GM18861 (cell line): ENCODE results near the gene MAP1B.

Experiments used
- ATAC-seq: cut with Tn5 transposase; IDR thresholded peaks from one replicate; pipeline ENCODE4 v1.9.1; 2021; ENCODE audit not compliant: unreplicated experiment

Gene MAP1B

DNA sequence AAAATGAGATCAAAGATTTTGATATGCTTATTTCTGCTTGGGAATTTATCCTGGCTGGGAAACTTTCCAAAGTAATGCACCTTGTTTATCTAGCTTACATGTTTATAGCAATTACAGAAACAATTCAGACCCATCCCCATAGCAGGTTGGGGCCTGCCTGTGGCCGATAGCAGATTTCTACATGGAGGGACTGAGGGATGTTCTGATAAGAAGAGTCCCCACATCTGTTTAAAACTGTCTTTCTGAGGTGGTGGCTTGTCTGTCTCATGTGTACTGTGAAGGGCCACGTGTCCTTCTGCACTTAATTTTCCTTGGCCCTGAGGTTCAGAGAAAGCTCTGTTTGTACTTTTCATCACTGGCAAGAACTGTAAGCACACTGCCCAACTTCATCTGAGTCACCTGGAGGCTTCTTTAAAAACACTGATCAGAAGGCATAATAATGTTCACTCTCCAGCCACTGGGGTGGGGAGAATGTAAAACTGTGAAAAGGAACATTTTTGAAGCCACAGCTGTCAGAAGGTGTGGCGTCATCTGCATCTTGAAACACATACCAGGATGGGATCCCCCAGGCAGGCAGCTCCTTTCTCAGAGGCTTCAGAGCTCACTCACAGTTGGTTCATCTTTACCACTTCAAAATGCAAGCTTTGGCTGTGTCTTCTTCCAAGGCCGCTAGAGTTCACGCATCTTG, 80.3 kb downstream of the MAP1B start:
- ATAC-seq, result no peak

DNA sequence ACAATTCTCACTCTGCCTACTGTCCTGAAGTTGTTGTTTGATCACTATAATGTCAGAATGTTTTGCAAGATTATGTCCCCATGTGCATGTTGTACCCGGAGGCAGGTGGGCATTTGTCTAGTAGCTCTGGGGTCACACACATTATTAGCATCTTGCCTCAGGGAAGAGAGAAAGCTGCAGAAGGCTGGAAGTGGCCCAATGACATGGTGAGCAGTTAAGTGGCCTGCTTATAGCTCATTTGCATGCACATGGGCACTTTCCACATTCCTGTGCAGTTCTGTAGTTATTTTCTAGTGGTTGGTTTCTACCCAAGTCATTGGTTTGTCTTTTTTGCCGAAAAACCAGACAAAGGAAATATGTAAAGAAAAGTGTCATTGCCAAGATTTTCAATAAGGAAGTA, 80.9 kb downstream of the MAP1B start:
- no peak for ATAC-seq

- no peak for ATAC-seq
Measured at GRCh38 chr5:72189146-72189545, 81.9 kb downstream of the MAP1B start.

- no peak for ATAC-seq
Measured at GRCh38 chr5:72191404-72191803, 84.1 kb downstream of the MAP1B start.

DNA sequence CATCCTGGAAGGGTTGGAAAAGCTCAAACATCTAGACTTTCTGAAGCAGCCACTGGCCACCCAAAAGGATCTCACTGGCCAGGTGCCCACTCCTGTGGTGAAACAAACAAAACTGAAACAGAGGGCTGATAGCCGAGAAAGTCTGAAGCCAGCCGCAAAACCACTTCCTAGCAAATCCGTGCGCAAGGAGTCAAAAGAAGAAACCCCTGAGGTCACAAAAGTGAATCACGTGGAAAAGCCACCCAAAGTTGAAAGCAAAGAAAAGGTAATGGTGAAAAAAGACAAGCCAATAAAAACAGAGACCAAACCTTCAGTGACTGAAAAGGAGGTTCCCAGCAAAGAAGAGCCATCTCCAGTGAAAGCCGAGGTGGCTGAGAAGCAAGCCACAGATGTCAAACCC, 87.6 kb downstream of the MAP1B start:
- ATAC-seq, result peak; percentile 92

- ATAC-seq, result no peak
Measured at GRCh38 chr5:72195581-72195980, 88.3 kb downstream of the MAP1B start.

GRCh38 chr5:72197393-72197792, 90.1 kb downstream of the MAP1B start:
- ATAC-seq, result no peak

GRCh38 chr5:72199681-72200080, 92.4 kb downstream of the MAP1B start:
- ATAC-seq, result no peak

- ATAC-seq, result no peak
Measured at GRCh38 chr5:72202331-72202825, 95.1 kb downstream of the MAP1B start.

DNA sequence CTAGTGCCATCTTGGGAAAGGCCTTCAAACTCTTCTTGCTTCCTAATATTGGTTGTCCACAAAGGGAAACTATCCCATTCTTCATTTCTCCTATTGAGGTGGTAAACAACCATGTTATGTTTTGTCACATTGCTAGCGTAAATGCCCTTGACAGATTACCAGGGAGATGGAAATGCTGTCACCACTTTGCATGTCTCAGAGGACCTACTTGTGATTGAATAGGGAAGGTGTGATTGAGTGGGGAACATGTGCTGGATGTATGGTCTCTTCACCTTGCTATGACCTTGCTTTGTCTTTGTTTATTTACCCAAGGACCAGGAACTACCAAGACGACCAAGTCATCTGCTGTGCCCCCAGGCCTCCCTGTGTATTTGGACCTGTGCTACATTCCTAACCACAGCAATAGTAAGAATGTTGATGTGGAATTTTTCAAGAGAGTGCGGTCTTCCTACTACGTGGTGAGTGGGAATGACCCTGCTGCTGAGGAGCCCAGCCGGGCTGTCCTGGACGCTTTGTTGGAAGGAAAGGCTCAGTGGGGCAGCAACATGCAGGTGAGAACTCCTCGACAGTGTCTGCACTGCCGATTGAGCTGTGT, 96.1 kb downstream of the MAP1B start:
- ATAC-seq, result no peak

DNA sequence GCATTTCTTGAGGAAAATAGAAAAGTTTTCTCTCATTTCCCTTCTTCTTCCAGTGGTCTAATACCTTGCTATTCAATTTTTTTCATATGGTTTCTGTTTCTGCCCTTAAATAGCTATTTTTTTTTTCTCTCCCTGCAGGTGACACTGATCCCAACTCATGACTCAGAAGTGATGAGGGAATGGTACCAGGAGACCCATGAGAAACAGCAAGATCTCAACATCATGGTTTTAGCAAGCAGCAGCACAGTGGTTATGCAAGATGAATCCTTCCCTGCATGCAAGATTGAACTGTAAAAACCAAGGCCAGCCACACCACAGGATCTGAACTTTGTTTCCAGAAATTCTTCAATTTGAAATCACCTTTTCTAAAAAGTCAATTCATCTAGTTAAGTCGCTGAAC, 97.7 kb downstream of the MAP1B start:
- no peak for ATAC-seq

DNA sequence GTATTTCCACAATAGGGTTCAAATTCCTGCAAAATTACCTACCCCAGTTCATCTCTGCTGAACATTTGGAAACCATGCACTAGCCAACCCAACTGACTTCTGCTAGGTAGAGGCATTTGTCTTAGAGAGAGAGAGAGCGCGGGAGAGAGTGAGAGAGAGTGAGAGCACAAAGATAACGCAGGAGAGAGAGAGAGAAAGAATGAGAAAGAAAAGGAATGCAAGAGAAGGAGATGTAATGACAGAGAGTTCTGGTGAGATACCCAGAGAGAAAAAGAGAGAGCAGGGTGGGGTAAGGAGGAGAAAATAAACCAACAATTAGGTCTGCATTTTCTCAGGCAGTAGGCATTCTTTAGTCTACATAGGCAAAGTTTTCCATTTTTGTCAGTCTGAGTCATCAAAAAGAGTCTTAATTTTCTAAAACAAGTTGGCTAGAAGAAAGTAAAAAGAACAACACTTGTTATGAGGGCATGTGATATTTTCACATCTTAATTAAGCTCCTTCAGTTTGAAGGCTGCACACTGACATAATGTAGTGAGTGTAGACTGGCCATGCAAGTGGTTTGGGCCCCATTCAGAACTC, 98.2 kb downstream of the MAP1B start:
- no peak for ATAC-seq

DNA sequence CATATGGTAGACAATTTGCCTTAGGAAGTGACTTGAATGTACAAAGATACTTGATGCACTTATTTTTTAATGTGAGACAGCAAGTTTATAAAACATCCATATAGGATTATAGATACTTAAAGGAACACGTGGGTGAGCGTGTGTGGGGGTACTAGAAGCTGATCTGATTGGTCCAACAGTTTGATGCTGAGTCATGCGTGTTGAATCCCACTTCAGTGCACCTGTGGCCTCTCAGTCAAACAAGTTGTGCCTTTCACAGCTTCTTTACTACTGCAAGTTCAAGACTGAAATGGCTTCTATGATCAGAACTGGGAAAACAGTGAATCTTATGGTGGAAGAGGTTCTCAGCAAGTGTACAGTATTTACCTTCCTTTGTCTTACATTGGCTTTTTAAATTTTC, 98.9 kb downstream of the MAP1B start:
- no peak for ATAC-seq

GRCh38 chr5:72206994-72207393, 99.7 kb downstream of the MAP1B start:
- ATAC-seq, result no peak

- ATAC-seq, result no peak
Measured at GRCh38 chr5:72208324-72208926, 101.2 kb downstream of the MAP1B start.

- ATAC-seq, result no peak
Measured at GRCh38 chr5:72209147-72210115, 102.2 kb downstream of the MAP1B start.

DNA sequence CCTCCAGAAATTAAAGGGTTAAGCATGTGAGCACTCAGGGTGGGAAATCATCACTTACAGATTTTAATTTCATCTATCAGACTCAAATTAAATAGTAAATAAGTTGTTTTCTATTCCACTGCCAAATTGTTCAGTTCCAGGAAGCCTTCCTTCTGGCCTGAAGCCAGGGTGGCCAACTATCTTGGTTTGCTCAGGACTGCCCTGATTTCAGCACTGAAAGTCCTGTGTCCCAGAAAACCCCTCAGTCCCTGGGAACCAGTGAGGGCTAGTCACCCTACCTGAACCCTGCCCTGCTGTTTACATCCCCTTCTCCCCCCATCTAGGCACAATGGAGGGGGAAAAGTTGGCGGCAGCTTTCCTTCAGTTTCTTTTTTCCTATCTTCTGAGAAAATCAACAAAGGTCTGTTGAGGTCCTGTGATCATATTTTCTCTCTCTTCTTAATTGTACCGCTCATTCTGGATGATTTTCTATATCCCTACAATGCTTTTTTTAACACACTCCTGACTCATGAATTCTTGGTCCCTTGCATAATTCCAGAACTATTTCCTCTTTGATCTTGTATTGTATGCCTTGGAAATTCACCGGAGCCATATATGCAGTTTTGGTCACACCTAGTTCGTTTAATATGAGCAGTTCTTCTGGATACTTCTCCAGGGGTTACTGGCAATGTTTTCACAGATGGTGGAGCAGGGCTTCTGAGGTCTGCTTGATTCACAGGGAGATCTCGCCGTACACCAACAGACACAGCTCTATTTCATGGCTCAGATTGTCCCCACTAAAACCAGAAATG, 103.8 kb downstream of the MAP1B start:
- no peak for ATAC-seq

GRCh38 chr5:72212171-72212570, 104.9 kb downstream of the MAP1B start:
- ATAC-seq, result no peak

GRCh38 chr5:72213482-72213881, 106.2 kb downstream of the MAP1B start:
- no peak for ATAC-seq

GRCh38 chr5:72214168-72214567, 106.9 kb downstream of the MAP1B start:
- ATAC-seq, result no peak
